ENCODE results near the gene RNF214.
"Not testable (repeated sequence)": the region's sequence is repeated elsewhere in the genome, so short reads cannot be mapped to it uniquely, and the experiment has no call there.

Gene RNF214

DNA sequence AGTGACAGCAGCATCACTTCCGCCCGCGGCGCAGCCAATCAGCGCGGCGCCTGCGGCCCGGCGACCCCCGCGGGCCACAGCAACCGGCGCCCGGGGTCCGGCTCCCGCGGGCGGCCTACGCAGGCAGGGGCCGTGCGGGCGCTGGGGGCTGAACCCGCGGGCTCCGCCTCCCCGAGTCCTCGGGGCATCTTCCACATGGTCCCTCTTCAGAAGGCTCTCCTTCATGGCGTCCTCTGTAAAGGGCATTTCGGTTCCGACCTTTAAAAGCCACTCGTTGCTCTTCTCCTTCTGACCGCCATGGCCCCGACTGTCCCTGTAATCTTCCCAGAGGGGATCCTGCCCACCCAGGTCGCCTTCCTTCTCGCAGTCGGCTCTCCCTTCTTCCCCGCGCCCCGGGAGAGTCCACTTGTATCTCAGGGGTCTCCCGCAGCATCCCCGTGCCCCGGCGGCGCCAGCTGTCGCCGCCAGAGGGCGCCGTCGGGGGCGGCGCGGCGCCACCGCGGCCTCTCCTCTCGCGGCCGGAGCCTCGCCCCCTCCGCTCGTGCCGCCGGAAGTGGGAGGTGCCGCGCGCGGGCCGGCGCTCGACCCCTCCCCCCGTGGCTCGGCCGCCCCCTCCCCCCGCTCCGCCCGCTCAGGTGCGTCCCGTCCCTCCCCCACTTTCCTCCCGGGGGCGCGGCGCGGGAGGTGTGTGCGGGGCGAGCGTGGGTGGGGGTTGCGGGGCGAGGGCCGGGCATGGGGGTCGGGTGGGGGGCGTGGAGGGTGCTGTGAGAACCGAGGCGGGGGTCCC lies at the start of gene RNF214:
RNF214 (plus strand) TSS at position 580 of the 787 bp plus-strand sequence. CDS start 1,602 bp downstream, outside the sequence.
- Histone ChIP-seq H3K9me3 (ENCODE audit: control insufficient read depth, insufficient read depth, low read length) (no peaks in the 10 kb centered on the region), H3K9ac (ENCODE audit: low read depth, low read length) (peak within 1 kb of the TSS; percentile 92), H3K36me3 (ENCODE audit: insufficient read depth, low read length) (no peaks in the 10 kb centered on the region), H3K4me1 (ENCODE audit: insufficient read depth, low read length) (0 out of 2 replicates have a peak, but pooled peaks cover 2% of the 10 kb centered on the region)

DNA sequence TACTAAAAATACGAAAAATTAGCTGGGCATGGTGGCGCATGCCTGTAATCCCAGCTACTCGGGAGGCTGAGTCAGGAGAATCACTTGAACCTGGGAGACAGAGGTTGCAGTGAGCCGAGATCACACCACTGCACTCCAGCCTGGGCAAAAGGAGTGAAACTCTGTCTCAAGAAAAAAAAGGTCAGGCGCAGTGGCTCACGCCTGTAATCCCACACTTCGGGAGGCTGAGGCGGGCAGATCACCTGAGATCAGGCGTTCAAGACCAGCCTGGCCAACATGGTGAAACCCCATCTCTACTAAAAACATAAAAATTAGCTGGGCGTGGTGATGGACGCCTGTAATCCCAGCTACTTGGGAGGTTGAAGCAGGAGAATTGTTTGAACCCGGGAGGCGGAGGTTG lies 49.3 kb upstream of the RNF214 start:
- not testable (repeated sequence) for H3K9me3 ChIP-seq (ENCODE audit: control insufficient read depth, insufficient read depth, low read length); H3K9ac ChIP-seq (ENCODE audit: low read depth, low read length); H3K36me3 ChIP-seq (ENCODE audit: insufficient read depth, low read length); H3K4me1 ChIP-seq (ENCODE audit: insufficient read depth, low read length)

DNA sequence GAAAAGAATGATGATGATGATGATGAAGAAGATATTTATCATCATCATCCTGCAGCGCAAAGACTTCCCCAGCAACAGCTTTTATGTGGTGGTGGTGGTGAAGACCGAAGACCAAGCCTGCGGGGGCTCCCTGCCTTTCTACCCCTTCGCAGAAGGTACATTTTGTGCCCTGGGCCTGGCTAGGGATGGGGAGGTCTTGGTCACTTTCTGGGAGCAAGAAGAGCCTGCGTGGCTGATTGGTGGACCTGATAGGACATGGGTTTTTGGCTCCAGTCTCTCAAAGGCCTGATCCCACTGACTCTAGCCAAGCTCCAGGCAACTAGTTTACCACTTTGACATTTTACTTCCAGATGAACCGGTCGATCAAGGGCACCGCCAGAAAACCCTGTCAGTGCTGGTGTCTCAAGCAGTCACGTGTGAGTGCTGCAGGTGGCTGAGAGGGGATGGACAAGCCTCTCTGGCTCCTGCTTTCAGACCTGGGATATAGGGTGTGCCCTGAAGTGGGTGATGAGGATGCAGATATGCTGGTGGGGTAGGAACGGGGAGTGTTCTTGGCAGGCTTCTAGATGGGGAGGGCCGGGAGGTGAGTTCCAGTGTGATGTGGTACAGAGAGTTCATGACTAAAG lies 48.6 kb upstream of the RNF214 start:
- Histone ChIP-seq H3K36me3 (ENCODE audit: insufficient read depth, low read length) (peaks cover 8% of the 10 kb centered on the region; the same call in 1 of the 2 replicates), H3K4me1 (ENCODE audit: insufficient read depth, low read length) (peaks cover 9% of the 10 kb centered on the region), H3K9ac (ENCODE audit: low read depth, low read length) (no peak overlapping the region)

DNA sequence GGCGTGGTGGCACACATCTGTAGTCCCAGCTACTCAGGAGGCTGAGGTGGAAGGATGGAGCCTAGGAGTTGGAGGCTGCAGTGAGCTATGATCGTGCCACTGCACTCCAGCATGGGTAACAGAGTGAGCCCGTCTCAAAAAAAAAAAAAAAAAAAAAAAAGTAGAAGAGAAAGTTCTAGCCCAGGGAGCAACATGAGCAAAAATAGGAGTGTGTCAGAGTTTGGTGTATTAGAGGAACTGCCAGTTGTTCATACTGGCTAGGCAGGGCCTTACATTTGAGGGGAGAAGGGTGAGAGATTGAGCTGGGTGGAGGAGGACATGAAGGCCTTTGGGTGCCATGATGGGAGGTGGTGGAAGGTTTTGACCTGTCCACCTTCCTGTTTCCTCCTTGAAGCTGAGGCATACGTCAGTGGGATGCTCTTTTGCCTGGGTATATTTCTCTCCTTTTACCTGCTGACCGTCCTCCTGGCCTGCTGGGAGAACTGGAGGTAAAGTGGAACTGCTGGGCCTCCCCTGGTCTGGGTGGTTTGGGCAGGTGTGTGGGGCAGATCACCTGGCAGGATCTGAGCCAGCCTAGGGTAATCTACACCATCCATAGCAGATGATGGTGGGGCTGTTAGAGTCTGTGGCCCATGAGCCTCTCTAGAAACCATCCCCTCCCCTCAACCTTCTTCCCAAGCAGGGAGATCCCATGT lies 46.6 kb upstream of the RNF214 start:
- H3K4me1 ChIP-seq (ENCODE audit: insufficient read depth, low read length), result no peaks in the 10 kb centered on the region; the same call in 1 of the 2 replicates
- peaks cover 8% of the 10 kb centered on the region; the same call in 1 of the 2 replicates for H3K36me3 ChIP-seq (ENCODE audit: insufficient read depth, low read length)
- no peak overlapping the region for H3K9ac ChIP-seq (ENCODE audit: low read depth, low read length)

More for the DNA sequence above, 48.6 kb upstream of the RNF214 start:
- no peaks in the 10 kb centered on the region for H3K9me3 ChIP-seq (ENCODE audit: control insufficient read depth, insufficient read depth, low read length)

DNA sequence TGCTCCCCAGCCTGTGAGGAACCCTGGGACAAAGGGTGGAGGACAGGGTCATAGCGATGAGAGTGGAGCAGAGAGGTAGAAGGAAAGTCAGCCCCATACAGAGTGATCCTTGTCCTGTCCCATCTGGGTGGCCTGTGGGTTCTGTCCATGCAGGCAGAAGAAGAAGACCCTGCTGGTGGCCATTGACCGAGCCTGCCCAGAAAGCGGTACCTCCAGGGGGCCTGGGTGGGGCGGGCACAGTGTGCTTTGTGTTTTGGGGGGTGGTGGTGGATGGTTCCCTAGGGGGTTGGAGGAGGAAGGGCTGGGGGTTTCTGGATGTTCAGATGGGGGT lies 46.1 kb upstream of the RNF214 start:
- H3K9ac ChIP-seq (ENCODE audit: low read depth, low read length), result no peak overlapping the region
- H3K4me1 ChIP-seq (ENCODE audit: insufficient read depth, low read length), result no peaks in the 10 kb centered on the region

More for the DNA sequence above, 46.6 kb upstream of the RNF214 start:
- no peaks in the 10 kb centered on the region for H3K9me3 ChIP-seq (ENCODE audit: control insufficient read depth, insufficient read depth, low read length)

DNA sequence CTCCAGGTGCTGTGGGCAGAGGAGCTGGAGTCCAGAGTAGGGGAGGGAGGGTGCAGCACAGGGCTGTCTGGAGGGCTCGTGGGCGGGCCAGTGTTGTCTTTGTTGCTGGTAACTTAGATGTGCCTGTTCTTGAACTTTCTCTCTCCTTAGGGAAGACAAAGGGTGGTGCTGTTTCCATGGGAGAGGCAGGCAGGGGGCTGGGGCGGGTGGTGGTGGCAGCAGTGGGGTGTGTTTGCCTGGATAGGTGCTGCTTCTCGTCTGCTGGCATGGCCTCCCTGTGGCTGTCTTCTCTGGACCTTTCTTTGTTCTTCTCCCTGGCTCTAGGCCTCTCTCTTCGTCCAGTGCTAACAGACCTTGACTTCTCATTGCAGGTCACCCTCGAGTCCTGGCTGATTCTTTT lies 45.5 kb upstream of the RNF214 start:
- Histone ChIP-seq H3K9me3 (ENCODE audit: control insufficient read depth, insufficient read depth, low read length) (no peaks in the 10 kb centered on the region), H3K4me1 (ENCODE audit: insufficient read depth, low read length) (no peaks in the 10 kb centered on the region), H3K36me3 (ENCODE audit: insufficient read depth, low read length) (peaks cover 8% of the 10 kb centered on the region; the same call in 1 of the 2 replicates), H3K9ac (ENCODE audit: low read depth, low read length) (no peak overlapping the region)

More for the DNA sequence above, 46.1 kb upstream of the RNF214 start:
- H3K9me3 ChIP-seq (ENCODE audit: control insufficient read depth, insufficient read depth, low read length), result no peaks in the 10 kb centered on the region
- peaks cover 8% of the 10 kb centered on the region; the same call in 1 of the 2 replicates for H3K36me3 ChIP-seq (ENCODE audit: insufficient read depth, low read length)

DNA sequence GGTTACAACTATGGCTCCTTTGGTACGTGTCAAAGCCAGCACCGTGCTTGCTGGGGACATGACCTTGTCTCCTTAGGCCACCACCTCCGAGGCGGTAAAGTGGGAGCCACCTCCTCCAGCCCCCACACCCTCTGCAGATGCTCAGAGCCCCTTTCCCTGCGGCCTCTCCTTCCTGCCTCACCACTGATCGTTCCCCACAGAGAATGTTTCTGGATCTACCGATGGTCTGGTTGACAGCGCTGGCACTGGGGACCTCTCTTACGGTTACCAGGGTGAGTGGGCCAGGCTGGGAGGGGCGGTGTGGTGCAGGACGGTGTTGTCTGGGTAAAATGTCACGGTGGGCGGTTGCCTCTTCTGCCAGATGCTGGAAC lies 45.1 kb upstream of the RNF214 start:
- no peak overlapping the region for H3K9ac ChIP-seq (ENCODE audit: low read depth, low read length)
- no peaks in the 10 kb centered on the region for H3K9me3 ChIP-seq (ENCODE audit: control insufficient read depth, insufficient read depth, low read length)
- peaks cover 6% of the 10 kb centered on the region; the same call in 1 of the 2 replicates for H3K36me3 ChIP-seq (ENCODE audit: insufficient read depth, low read length)
- no peaks in the 10 kb centered on the region for H3K4me1 ChIP-seq (ENCODE audit: insufficient read depth, low read length)

DNA sequence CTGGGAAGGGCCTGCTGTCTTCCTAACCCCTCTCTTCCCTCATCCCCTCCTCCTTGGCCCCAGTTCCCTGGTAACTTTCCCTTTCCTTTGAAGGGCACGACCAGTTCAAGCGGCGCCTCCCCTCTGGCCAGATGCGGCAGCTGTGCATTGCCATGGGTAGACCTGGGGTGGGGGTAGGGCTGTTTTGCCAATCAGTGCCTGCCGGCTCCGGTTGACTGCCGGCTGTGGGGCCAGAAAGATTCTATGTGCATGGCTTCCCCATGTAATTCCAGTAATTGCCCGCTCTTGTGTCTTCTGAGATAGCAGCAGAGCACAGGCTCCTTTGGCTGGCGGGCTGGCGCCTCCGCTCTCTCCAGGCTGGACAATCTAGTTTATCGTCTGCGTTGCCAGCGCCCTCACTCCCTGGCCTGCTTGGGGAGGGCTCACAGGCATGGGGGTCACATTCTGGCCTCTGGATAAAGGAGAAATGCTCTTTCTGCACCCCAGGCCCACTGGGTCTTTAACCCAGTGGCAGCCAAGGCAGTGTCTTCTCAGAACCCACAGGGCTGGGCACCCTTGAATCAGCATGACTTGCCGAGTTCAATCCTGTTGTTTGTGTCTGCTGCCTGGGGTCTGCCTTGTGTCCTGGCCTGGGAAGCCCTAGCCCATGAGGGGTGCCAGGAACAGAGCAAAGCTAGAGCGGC lies 44.5 kb upstream of the RNF214 start:
- Histone ChIP-seq H3K9me3 (ENCODE audit: control insufficient read depth, insufficient read depth, low read length) (no peaks in the 10 kb centered on the region), H3K9ac (ENCODE audit: low read depth, low read length) (no peak overlapping the region), H3K4me1 (ENCODE audit: insufficient read depth, low read length) (no peaks in the 10 kb centered on the region), H3K36me3 (ENCODE audit: insufficient read depth, low read length) (peaks cover 3% of the 10 kb centered on the region)

DNA sequence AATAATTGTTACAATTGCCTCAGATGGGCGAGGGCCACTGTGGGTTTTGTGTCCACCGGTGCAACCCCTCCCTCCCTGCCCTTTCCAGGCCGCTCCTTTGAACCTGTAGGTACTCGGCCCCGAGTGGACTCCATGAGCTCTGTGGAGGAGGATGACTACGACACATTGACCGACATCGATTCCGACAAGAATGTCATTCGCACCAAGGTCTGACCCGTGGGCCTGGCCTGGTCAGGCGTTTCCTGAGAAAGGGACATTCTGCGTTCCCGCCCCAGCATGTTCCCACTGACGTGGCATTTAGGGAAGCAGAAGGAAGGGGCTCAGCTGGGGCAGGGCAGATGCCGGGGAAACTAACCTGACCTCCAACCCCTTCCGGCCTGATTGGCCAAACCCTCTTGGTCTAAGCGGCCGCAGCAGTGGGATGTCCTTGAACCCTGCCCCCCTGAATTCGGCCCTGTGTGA lies 43.8 kb upstream of the RNF214 start:
- H3K9ac ChIP-seq (ENCODE audit: low read depth, low read length), result no peak overlapping the region
- peaks cover 3% of the 10 kb centered on the region for H3K36me3 ChIP-seq (ENCODE audit: insufficient read depth, low read length)
- H3K4me1 ChIP-seq (ENCODE audit: insufficient read depth, low read length), result no peaks in the 10 kb centered on the region
- no peaks in the 10 kb centered on the region for H3K9me3 ChIP-seq (ENCODE audit: control insufficient read depth, insufficient read depth, low read length)

DNA sequence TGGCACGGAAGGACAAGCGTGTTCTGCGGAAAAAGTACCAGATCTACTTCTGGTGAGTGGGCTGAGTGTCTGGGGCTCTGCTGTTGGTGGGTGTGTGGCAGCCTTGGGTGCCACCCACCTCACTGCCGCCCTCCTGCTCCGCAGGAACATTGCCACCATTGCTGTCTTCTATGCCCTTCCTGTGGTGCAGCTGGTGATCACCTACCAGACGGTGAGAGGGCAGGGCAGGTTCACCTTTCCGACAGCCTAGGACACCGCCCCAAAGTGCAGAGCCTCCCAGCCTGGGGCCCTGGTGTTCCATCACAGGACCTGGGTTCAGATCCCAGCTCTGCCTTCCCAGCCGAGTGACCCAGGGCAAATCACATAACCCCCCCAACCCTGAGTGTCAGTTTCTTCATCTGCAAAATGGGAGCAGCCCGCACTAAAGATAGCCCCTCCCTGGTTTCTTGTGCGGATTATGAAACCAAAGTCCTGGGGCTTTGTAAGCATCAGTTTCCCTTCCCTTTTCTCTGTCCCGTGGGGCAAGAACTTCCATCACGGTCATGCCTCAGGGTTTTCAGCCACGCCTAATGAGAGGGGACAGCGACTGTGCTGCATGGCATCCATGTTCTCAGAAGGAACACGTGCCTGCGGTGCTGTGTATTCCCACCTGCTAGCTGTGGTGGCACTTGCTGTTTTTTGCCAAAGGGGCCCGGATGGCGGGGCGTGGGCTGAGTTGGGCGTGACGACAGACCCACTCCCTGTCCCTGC lies 43.1 kb upstream of the RNF214 start:
- H3K36me3 ChIP-seq (ENCODE audit: insufficient read depth, low read length), result peaks cover 6% of the 10 kb centered on the region
- no peaks in the 10 kb centered on the region for H3K9me3 ChIP-seq (ENCODE audit: control insufficient read depth, insufficient read depth, low read length)
- H3K9ac ChIP-seq (ENCODE audit: low read depth, low read length), result no peak overlapping the region
- no peaks in the 10 kb centered on the region for H3K4me1 ChIP-seq (ENCODE audit: insufficient read depth, low read length)

DNA sequence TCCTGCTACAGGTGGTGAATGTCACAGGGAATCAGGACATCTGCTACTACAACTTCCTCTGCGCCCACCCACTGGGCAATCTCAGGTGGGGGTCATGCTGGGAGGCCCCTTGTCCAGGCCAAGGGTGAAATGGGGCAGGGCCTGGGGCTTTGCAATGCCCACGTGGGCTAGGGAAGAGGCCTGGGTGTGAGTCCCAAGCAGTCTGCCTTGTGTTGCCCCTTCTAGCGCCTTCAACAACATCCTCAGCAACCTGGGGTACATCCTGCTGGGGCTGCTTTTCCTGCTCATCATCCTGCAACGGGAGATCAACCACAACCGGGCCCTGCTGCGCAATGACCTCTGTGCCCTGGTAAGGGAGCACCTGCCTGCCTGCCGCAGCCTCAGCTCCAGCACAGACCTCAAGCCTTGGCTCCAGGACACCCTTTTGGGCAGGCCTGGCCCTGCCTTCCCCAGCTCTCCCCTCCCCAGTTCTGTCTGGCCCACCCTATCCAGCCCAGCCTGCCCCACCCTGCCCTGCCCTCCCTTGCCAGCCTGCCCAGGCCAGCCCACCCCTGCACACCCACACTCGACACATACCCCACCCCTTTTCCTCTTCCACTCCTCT lies 42.4 kb upstream of the RNF214 start:
- H3K4me1 ChIP-seq (ENCODE audit: insufficient read depth, low read length), result no peaks in the 10 kb centered on the region
- H3K9ac ChIP-seq (ENCODE audit: low read depth, low read length), result no peak overlapping the region
- H3K36me3 ChIP-seq (ENCODE audit: insufficient read depth, low read length), result peaks cover 8% of the 10 kb centered on the region
- no peaks in the 10 kb centered on the region for H3K9me3 ChIP-seq (ENCODE audit: control insufficient read depth, insufficient read depth, low read length)

DNA sequence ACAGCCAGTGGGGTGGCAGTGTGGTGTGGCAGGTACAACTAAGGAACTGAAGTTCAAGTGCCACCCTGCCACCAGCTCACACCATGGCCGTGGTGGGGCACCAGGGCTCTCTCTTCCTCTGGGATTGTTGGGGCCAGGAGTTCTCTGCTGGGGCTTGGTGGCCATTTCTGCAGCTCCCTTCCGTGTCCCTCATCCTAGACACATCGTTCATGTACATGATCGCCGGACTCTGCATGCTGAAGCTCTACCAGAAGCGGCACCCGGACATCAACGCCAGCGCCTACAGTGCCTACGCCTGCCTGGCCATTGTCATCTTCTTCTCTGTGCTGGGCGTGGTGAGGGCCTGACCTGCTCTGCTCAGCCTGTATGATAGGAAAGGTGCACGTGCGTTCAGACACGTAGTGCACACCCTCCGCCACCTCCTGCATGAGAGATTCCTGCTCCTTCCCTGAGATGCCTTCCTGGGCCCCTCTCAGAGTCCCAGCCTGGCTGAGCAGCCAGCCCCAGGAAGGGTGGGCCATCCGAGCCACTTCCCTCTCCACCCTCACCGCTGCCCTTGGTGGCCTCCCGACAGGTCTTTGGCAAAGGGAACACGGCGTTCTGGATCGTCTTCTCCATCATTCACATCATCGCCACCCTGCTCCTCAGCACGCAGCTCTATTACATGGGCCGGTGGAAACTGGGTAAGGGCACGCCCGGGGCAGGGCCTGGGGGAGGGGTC lies 40.6 kb upstream of the RNF214 start:
- Histone ChIP-seq H3K4me1 (ENCODE audit: insufficient read depth, low read length) (no peaks in the 10 kb centered on the region), H3K36me3 (ENCODE audit: insufficient read depth, low read length) (peaks cover 5% of the 10 kb centered on the region; the same call in 1 of the 2 replicates), H3K9ac (ENCODE audit: low read depth, low read length) (no peak overlapping the region), H3K9me3 (ENCODE audit: control insufficient read depth, insufficient read depth, low read length) (no peaks in the 10 kb centered on the region)

DNA sequence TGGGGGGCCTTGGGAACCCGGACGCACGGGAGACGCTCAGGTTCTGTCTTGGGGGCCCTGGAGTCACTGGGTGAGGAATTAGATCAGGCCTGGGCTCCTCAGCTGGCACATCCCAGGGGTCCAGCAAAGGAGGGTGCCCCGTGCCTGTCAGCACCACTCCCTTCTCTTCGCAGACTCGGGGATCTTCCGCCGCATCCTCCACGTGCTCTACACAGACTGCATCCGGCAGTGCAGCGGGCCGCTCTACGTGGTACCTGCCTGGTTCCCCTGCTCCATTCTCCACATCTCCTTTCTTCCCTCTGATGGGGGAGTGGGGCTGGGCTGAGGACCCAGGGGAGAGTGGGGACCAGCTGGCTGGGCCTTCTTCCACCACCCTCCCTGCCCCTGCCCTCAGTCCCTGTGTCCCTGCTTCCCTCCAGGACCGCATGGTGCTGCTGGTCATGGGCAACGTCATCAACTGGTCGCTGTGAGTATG lies 40.0 kb upstream of the RNF214 start:
- Histone ChIP-seq H3K9me3 (ENCODE audit: control insufficient read depth, insufficient read depth, low read length) (no peaks in the 10 kb centered on the region), H3K4me1 (ENCODE audit: insufficient read depth, low read length) (no peaks in the 10 kb centered on the region), H3K36me3 (ENCODE audit: insufficient read depth, low read length) (peaks cover 5% of the 10 kb centered on the region; the same call in 1 of the 2 replicates), H3K9ac (ENCODE audit: low read depth, low read length) (no peak overlapping the region)

Data from ES-I3 (cell line).